Dedifferentiated amniotic fluid mesenchymal stem cell (primary cell): Measurements from ENCODE around the gene OR2T8.
"Not testable (repeated sequence)": the region's sequence is repeated elsewhere in the genome, so short reads cannot be mapped to it uniquely, and the experiment has no call there.

Experiments used
- DNase-seq: peaks from one replicate; pipeline ENCODE4 v3.0.0-alpha.2; 2016; ENCODE audit errors: extremely low spot score

The OR2T8 gene

DNA sequence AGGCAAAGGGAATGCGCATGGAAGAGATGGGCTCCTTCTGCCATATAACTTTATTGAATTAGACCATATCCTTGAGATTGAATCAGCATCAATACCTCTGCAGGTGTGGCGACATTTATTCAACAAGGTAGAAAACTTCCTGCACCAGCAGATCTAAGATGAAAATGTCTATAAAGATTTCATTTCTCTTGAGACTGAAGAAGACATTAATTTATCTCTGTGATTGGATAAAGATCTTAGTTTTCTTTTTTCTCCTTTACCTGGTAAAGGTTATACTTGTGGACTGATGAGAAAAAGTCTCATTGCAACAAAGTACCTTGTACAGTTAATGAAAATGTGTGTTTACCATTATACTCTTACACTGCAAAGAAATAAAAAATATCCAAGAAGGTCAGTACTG is at the start of gene OR2T8:
Gene OR2T8, plus strand, starts transcription at position 301 of the 400 bp plus-strand sequence. CDS start 766 bp downstream, outside the sequence.
- DNase-seq: no peak

GRCh38 chr1:247883346-247883745 is 36.7 kb upstream of the OR2T8 start:
- DNase-seq: no peak

GRCh38 chr1:247884797-247885413 is 35.1 kb upstream of the OR2T8 start:
- no peak for DNase-seq

- DNase-seq: no peak
Observed at GRCh38 chr1:247895163-247895637, 24.9 kb upstream of the OR2T8 start, which contains the start of gene OR2W3. Gene OR2W3, plus strand, starts transcription at chr1:247895587. Its CDS starts 0 bp downstream, at chr1:247895587.

DNA sequence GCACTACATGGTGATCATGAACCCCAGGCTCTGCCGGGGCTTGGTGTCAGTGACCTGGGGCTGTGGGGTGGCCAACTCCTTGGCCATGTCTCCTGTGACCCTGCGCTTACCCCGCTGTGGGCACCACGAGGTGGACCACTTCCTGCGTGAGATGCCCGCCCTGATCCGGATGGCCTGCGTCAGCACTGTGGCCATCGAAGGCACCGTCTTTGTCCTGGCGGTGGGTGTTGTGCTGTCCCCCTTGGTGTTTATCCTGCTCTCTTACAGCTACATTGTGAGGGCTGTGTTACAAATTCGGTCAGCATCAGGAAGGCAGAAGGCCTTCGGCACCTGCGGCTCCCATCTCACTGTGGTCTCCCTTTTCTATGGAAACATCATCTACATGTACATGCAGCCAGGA is 24.1 kb upstream of the OR2T8 start:
- DNase-seq: no peak

DNA sequence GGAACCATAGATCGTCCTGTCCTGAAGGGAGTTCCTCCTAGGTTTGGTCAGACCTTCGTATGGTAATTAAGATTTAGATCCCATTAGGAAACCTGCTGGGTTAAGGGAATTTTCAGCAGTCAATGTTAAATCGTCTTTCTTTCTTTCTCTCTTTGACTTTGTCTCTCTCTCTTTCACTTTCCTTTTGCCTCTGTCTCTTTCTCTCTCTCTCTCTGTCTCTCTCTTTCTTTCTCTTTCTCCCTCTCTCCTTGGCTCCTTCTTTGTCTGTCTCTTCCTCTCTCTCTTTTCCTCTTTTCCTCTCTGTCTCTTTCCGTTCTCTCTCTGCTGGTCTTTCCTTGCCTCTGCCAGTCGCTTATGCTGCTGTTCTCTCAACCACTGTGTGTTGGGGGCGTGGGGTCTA is 15.9 kb upstream of the OR2T8 start:
- no peak for DNase-seq

DNA sequence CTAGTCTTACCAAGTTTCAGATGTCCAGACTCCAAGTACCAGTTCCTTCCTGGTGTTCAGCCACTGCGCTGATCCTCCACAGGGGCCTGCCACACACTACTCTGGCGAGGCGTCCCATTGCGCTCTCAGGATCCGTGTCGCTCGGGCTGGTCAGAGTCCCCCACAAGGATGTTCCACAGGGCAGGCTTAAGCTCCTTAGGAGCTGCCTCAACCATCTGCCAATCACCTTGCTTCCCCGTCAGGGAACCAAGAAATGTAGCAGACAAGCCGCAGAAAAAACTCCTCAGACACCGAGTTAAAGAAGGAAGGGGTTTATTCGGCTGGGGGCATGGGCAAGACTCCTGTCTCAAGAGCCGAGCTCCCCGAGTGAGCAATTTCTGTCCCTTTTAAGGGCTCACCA is 14.9 kb upstream of the OR2T8 start:
- DNase-seq: no peak

- no peak for DNase-seq
Observed at GRCh38 chr1:247905910-247906503, 14.0 kb upstream of the OR2T8 start.

- peak; percentile 17 for DNase-seq
Observed at GRCh38 chr1:247906504-247907047, 13.5 kb upstream of the OR2T8 start.

DNA sequence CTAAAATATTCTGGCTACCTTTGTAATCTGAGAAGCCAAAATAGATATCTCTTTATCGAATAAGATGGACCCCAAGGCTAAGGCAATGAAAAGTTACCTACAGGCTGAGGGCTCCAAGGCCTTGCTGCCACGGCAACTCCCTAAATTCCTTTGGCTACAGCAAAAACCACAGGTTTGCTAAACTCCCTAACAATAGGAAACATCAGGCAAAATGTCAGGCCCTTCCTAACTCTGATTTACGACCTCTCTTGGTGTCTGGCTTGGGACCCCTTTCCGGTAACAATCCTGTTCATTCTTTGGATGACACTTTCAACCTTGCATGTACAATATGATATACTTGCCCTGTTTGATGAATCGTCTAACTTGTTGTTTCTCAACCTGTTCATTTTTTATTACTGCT is 11.3 kb upstream of the OR2T8 start:
- DNase-seq: no peak

- DNase-seq: no peak
Observed at GRCh38 chr1:247913786-247914185, 6.3 kb upstream of the OR2T8 start.

- DNase-seq: no peak
Observed at GRCh38 chr1:247914941-247915662, 5.0 kb upstream of the OR2T8 start.

DNA sequence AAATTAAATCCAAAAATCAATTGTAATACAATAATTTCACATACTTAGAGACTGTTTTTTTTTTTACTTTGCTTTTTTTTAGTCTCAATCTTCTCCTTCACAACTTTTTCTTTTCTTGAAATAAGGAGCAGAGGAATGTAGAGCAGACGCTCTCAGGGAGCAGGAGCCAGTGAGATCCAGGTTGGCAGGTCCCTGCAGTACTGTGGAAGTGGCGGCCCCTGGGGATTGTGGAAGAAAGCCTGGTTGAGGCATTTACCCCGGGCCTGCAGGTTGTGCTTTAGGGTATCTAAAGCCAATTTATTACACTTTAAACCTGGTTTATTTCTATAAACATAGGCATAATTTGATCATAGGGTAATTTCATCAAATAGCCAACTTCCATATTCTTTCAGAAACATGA is 3.9 kb downstream of the OR2T8 start:
- DNase-seq: no peak

GRCh38 chr1:247924868-247925267 is 4.8 kb downstream of the OR2T8 start, which contains the start of gene OR2AJ1:
Gene OR2AJ1, plus strand, starts transcription at chr1:247924889. Its CDS starts 8,880 bp downstream, at chr1:247933769.
- no peak for DNase-seq

- DNase-seq: no peak
Observed at GRCh38 chr1:247933989-247934388, 13.9 kb downstream of the OR2T8 start.

- DNase-seq: no peak
Observed at GRCh38 chr1:247935781-247936180, 15.7 kb downstream of the OR2T8 start.

DNA sequence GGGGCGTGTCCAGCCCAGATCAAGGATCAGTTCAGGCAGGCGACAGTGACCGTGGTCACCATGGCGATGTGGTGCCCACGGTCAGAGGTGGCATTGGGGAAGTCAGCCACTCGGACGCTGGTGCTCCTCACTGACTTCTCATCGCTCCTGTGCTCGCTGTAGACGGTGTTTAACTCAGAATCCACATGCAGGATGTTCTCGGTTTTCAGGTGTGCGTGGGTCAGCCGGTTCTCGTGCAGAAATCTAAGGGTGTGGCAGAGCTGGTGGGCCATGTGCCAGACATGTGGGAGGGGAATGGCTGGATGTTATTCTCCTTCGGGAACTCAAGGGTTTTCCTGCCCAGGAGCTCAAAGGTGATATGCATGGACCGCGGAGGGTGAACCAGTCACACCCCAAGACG is 16.4 kb downstream of the OR2T8 start:
- no peak for DNase-seq

GRCh38 chr1:247936965-247937734 is 17.1 kb downstream of the OR2T8 start:
- DNase-seq: not testable (repeated sequence)

DNA sequence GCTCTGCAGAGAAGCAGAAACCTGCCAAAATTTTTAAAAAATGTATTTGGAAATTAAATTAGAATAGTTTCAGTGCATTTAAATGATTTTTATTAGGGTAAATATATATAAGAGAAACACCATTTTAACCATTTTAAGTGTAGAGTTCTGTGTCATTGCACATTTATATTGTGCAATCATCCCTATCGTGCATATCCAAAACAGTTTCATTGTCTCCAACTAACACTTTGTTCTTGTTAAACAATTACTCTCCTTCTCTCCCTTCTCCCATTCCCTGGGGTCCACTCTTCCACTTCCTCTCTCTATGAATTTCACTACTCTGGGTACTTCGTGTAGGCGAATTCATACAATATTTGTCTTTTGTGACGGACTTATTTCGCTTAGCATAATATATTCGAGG is 22.6 kb downstream of the OR2T8 start:
- no peak for DNase-seq

DNA sequence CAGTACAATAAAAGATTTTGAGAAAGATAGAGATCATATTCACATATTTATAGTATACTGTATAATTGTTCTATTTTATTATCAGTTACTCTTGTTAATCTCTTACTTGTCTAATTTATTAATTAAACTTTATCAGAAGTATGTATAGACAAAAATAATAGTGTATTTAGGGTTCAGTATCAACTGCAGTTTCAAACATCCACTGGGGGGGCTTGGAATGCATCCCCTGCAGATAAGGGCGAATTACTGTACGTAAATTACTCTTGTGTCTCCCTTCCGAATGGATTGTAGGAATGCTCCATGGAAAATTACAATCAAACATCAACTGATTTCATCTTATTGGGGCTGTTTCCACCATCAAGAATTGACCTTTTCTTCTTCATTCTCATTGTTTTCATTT is 28.5 kb downstream of the OR2T8 start, which contains the start of gene OR2L8:
Gene OR2L8, plus strand, starts transcription at position 301 of the 400 bp plus-strand sequence. Its CDS starts 0 bp downstream, at position 301.
- DNase-seq: no peak

GRCh38 chr1:247953408-247953807 is 33.4 kb downstream of the OR2T8 start:
- DNase-seq: no peak

GRCh38 chr1:247961791-247962190 is 41.7 kb downstream of the OR2T8 start:
- no peak for DNase-seq
